GM12878 (cell line): Measurements from ENCODE around the gene C1orf21. TPM values are rescaled to one million over a fixed set of nuclear protein-coding genes. Genes with fewer than 3 reads are reported as not detected.

Experiments
- ATAC-seq: fragments of 200-7000 bp; cut with Tn5 transposase; 3 replicates; pipeline ENCODE4 v1.9.1; 2020; ENCODE audit warnings: mild to moderate bottlenecking, moderate library complexity
- BruUV-seq: library from RNA; stranded (reverse); fragments of 400-500 nt; replicated peaks from 2 replicates; lab custom pipeline; 2021; lab: Mats Ljungman, UMichigan
- CTCF ChIA-PET: fragments of 300-600 bp; sonication (Branson Sonifier 250); formaldehyde crosslinking; extraction: SDS; loops from one replicate; lab custom pipeline; 2021; ENCODE audit warnings: inconsistent platforms; lab: Yijun Ruan, JAX
- POLR2A ChIA-PET: fragments of 350-600 bp; formaldehyde crosslinking; extraction: SDS; loops from one replicate; lab custom pipeline; 2021; ENCODE audit warnings: inconsistent platforms; lab: Charles Lee
- RAD21 ChIA-PET: fragments of 300-600 bp; sonication (Branson Sonifier 250); formaldehyde crosslinking; loops from one replicate; lab custom pipeline; 2023; ENCODE audit warnings: antibody characterized with exemption; ENCODE audit not compliant: unreplicated experiment; lab: Charles Lee
- SMC1A ChIA-PET: fragments of 300-600 bp; sonication (Branson Sonifier 250); formaldehyde crosslinking; loops from one replicate; lab custom pipeline; 2023; ENCODE audit not compliant: unreplicated experiment, uncharacterized antibody; lab: Charles Lee
- DNase-seq: peaks from one replicate; pipeline ENCODE4 v3.0.0-alpha.2; 2011; ENCODE audit warnings: low read depth, low spot score
- FAIRE-seq: peaks from 3 replicates; lab custom pipeline; 2011; peaks lifted over from hg19 to GRCh38; lab: Jason Lieb, UNC
- H2AFZ ChIP-seq: 2 replicates; pipeline ENCODE4 v1.6.0; 2011; ENCODE audit warnings: low read depth, low read length, control low read depth; ENCODE audit not compliant: control insufficient read depth
- H3K27ac ChIP-seq: 2 replicates; pipeline ENCODE4 v1.5.1; 2011; ENCODE audit warnings: control low read depth; ENCODE audit not compliant: control insufficient read depth, insufficient read depth
- H3K27me3 ChIP-seq, 2 experiments: replicated peaks in 1 of 2; 2 replicates each; pipeline versions ENCODE4 v1.6.0 to v1.6.1; 2011; ENCODE audit warnings: low read length in 1 of 2; ENCODE audit not compliant: control insufficient read depth in 2 of 2, insufficient read depth in 2 of 2
- H3K36me3 ChIP-seq, 2 experiments: 2 replicates each; pipeline ENCODE4 v1.5.1; 2011; ENCODE audit warnings: low read length in 1 of 2; ENCODE audit not compliant: control insufficient read depth in 2 of 2, insufficient read depth in 2 of 2
- H3K4me1 ChIP-seq: 2 replicates; pipeline ENCODE4 v1.6.1; 2011; ENCODE audit warnings: mild to moderate bottlenecking, low read length, moderate library complexity, mixed read lengths; ENCODE audit not compliant: control insufficient read depth, insufficient read depth
- H3K4me2 ChIP-seq: 2 replicates; pipeline ENCODE4 v1.6.0; 2011; ENCODE audit warnings: control low read depth; ENCODE audit not compliant: control insufficient read depth, insufficient read depth
- H3K4me3 ChIP-seq: fragments of 200-600 bp; sonication (generic); 2 replicates; pipeline ENCODE4 v1.5.1; 2016
- H3K79me2 ChIP-seq: 2 replicates; pipeline ENCODE4 v1.6.0; 2011; ENCODE audit warnings: low read length; ENCODE audit not compliant: control insufficient read depth, insufficient read depth
- H3K9ac ChIP-seq: 2 replicates; pipeline ENCODE4 v1.8.0; 2011; ENCODE audit warnings: low read length, control low read depth, mixed read lengths; ENCODE audit not compliant: control insufficient read depth, insufficient read depth
- H3K9me3 ChIP-seq: replicated peaks from 3 replicates; pipeline ENCODE4 v1.5.1; 2011; ENCODE audit warnings: mild to moderate bottlenecking, low read length; ENCODE audit not compliant: control insufficient read depth, insufficient read depth
- H4K20me1 ChIP-seq: 2 replicates; pipeline ENCODE4 v1.6.0; 2011; ENCODE audit not compliant: control insufficient read depth, insufficient read depth
- ATF7 ChIP-seq: fragments of 450-650 bp; IDR thresholded peaks from 2 replicates; pipeline ENCODE4 v1.6.1; 2016; ENCODE audit warnings: low read depth, mild to moderate bottlenecking
- BACH1 ChIP-seq: fragments of 450-650 bp; IDR thresholded peaks from 2 replicates; pipeline ENCODE4 v1.6.1; 2017; ENCODE audit warnings: mild to moderate bottlenecking, borderline replicate concordance
- POLR2AphosphoS5 ChIP-seq: IDR thresholded peaks from 2 replicates; pipeline ENCODE4 v1.6.1; 2011; ENCODE audit warnings: mild to moderate bottlenecking, low read length, inconsistent platforms
- RELA ChIP-seq: fragments of 450-650 bp; IDR thresholded peaks from 2 replicates; pipeline ENCODE4 v1.8.0; 2014; ENCODE audit warnings: borderline replicate concordance; ENCODE audit not compliant: partially characterized antibody
- TARDBP ChIP-seq: IDR thresholded peaks from 2 replicates; pipeline ENCODE4 v1.6.1; 2016; ENCODE audit warnings: borderline replicate concordance
- WGBS: methylation state at CpG from one replicate; pipeline ENCODE4 v1.1.6; 2016; ENCODE audit warnings: low lambda C conversion rate; ENCODE audit not compliant: insufficient replicate concordance, insufficient coverage; ENCODE audit errors: missing lambda C conversion rate; 5-methylcytosine and 5-hydroxymethylcytosine counted together
- in situ Hi-C: fragments of 300-500 bp; cut with MboI; formaldehyde crosslinking; loops from 9 replicates; pipeline ENCODE4 v1.14.3; 2018; ENCODE audit warnings: mixed read lengths
- intact Hi-C: fragments of 100-400 bp; cut with micrococcal nuclease; formaldehyde crosslinking; loops from one replicate; pipeline ENCODE4 v1.14.2; 2022; ENCODE audit not compliant: unreplicated experiment
- polyA plus RNA-seq, 11 experiments: library from polyadenylated mRNA; depleted of rRNA in 4 of 11; unstranded in 6 of 11; stranded (reverse) in 5 of 11; fragments of >200 nt; fragmentation: Nextera tagmentation in 4 of 11; fragmentation: Illumina TruSeq in 1 of 11; extraction: Ambion mirVana in 4 of 11; extraction: Trizol in 1 of 11; gene quantifications; 1 replicate in 1 of 11; 2 replicates in 10 of 11; pipeline versions ENCODE4 v1.2.1 to v1.2.3, GENCODE V29; 2011 to 2016; ENCODE audit warnings: inconsistent platforms in 2 of 11, missing spikeins in 2 of 11, low read depth in 1 of 11
- total RNA-seq, 4 experiments: library from RNA; depleted of rRNA in 3 of 4; stranded (reverse); fragments of >200 nt in 3 of 4; fragmentation: Illumina TruSeq in 1 of 4; extraction: Trizol in 1 of 4; gene quantifications; 2 replicates each; pipeline versions ENCODE4 v1.2.1 to v1.2.3, GENCODE V29; 2013 to 2021
- TF ChIP-seq, protein P1 (sequence below), 3 experiments: IDR thresholded peaks in 2 of 3; conservative IDR thresholded peaks in 1 of 3; 2 replicates each; pipeline ENCODE4 v1.5.1; 2011; ENCODE audit warnings: low read depth in 3 of 3, low read length in 3 of 3, mild to moderate bottlenecking in 3 of 3, control low read depth in 2 of 3, moderate library complexity in 2 of 3, inconsistent platforms in 1 of 3, mixed read lengths in 1 of 3; ENCODE audit not compliant: control insufficient read depth in 2 of 3, insufficient read depth in 1 of 3; ENCODE audit errors: extremely low read depth in 1 of 3
- TF ChIP-seq, protein P2 (sequence below): fragments of 450-650 bp; IDR thresholded peaks from 2 replicates; pipeline ENCODE4 v1.6.1; 2018; ENCODE audit warnings: borderline replicate concordance, mild to moderate bottlenecking; ENCODE audit not compliant: partially characterized antibody
- TF ChIP-seq, protein P3 (sequence below): IDR thresholded peaks from 2 replicates; pipeline ENCODE4 v1.6.1; 2012; ENCODE audit warnings: low read depth, low read length, improper control_type of control experiment
- TF ChIP-seq, protein P4 (sequence below): fragments of 450-650 bp; IDR thresholded peaks from 2 replicates; pipeline ENCODE4 v1.6.1; 2016; ENCODE audit warnings: mild to moderate bottlenecking, moderate library complexity, borderline replicate concordance
- TF ChIP-seq, protein P5 (sequence below): fragments of 450-650 bp; IDR thresholded peaks from 2 replicates; pipeline ENCODE4 v1.6.1; 2016; ENCODE audit warnings: mild to moderate bottlenecking

The C1orf21 gene
- total and polyA plus RNA-seq, 10 of the 15 experiments (the other 5 are each of a cell fraction or from before 2014, with no cell fraction given) = 0.03 to 1.6 (median 0.17) TPM; not detected in 3

DNA sequence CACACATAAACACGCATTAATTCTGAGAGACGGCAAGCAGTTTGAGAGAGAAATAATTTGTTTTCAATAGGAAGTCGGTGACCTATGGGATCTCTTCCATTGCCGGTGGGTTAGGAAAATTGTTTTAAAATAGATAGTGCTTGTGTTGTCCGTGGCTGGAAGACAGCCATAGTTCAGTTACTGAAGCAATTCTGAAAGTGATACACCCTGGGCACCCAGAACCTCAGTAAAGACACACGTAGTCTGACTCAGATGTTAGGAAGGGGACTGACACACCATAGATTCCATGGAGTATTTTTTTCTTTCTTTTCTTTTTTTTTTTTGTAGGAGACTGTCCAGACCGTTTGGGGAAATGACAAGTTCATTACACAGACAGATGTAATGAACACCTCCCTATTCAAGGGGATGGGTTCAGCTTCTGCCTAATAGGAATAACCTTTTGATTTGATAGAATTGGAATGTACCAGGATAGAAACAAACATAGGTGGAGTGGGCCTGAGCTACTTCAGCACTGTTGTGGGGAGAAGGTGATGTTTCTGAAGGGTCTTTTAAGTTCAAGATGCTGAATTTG is 1.6 kb downstream of the C1orf21 start (continued):
- TF ChIP-seq, protein P1, sequence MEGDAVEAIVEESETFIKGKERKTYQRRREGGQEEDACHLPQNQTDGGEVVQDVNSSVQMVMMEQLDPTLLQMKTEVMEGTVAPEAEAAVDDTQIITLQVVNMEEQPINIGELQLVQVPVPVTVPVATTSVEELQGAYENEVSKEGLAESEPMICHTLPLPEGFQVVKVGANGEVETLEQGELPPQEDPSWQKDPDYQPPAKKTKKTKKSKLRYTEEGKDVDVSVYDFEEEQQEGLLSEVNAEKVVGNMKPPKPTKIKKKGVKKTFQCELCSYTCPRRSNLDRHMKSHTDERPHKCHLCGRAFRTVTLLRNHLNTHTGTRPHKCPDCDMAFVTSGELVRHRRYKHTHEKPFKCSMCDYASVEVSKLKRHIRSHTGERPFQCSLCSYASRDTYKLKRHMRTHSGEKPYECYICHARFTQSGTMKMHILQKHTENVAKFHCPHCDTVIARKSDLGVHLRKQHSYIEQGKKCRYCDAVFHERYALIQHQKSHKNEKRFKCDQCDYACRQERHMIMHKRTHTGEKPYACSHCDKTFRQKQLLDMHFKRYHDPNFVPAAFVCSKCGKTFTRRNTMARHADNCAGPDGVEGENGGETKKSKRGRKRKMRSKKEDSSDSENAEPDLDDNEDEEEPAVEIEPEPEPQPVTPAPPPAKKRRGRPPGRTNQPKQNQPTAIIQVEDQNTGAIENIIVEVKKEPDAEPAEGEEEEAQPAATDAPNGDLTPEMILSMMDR (IDR thresholded peaks at IDR 0.05 in 2 of 3, conservative IDR thresholded peaks at IDR 0.05 in 1 of 3; ENCODE audit: control insufficient read depth in 2 of 3, extremely low read depth in 1 of 3, insufficient read depth in 1 of 3, low read depth in 3 of 3, low read length in 3 of 3) = no peak
- no peak for TF ChIP-seq RELA
- TF ChIP-seq, protein P2, sequence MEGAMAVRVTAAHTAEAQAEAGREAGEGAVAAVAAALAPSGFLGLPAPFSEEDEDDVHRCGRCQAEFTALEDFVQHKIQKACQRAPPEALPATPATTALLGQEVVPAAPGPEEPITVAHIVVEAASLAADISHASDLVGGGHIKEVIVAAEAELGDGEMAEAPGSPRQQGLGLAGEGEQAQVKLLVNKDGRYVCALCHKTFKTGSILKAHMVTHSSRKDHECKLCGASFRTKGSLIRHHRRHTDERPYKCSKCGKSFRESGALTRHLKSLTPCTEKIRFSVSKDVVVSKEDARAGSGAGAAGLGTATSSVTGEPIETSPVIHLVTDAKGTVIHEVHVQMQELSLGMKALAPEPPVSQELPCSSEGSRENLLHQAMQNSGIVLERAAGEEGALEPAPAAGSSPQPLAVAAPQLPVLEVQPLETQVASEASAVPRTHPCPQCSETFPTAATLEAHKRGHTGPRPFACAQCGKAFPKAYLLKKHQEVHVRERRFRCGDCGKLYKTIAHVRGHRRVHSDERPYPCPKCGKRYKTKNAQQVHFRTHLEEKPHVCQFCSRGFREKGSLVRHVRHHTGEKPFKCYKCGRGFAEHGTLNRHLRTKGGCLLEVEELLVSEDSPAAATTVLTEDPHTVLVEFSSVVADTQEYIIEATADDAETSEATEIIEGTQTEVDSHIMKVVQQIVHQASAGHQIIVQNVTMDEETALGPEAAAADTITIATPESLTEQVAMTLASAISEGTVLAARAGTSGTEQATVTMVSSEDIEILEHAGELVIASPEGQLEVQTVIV = no peak
- TF ChIP-seq, protein P3, sequence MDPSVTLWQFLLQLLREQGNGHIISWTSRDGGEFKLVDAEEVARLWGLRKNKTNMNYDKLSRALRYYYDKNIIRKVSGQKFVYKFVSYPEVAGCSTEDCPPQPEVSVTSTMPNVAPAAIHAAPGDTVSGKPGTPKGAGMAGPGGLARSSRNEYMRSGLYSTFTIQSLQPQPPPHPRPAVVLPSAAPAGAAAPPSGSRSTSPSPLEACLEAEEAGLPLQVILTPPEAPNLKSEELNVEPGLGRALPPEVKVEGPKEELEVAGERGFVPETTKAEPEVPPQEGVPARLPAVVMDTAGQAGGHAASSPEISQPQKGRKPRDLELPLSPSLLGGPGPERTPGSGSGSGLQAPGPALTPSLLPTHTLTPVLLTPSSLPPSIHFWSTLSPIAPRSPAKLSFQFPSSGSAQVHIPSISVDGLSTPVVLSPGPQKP = no peak

DNA sequence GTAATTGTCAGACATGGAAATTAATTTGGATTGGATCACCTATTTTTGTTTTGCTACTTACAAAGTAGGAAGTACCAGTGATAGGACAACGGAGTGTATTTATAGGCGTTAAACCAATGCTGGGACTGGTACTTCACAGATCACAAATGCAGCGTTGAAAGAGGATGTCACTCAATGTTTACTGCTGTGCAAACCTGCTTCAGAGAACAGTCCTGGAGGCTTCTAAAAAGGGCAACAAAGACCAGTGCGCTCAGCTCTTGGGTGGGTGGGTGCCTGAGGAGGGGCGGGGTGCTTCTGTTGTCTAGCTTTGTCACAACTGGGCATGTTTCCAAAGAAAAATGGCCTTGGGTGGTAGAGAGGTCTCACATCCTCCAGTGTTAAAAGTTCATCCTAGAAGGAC is 2.1 kb downstream of the C1orf21 start:
- CTCF ChIA-PET = interaction anchor here (0.7 kb wide), 1 partner anchor 650 kb away, joined by 3 read pairs; no protein-coding TSS in a partner anchor
- H3K27me3 ChIP-seq = peaks cover 4 to 13% of the 10 kb centered on the region in 2 experiments
- no peaks in the 10 kb centered on the region; the same call in 1 of the 2 replicates for H3K4me1 ChIP-seq
- no peaks in the 10 kb centered on the region for H3K9me3 ChIP-seq
- in situ Hi-C loops (no loop called here), intact Hi-C loops (no loop called here)
- POLR2A ChIA-PET = interaction anchor here (0.6 kb wide), 1 partner anchor 31 kb away, joined by 5 read pairs; no protein-coding TSS in a partner anchor
- H2AFZ ChIP-seq = no peak overlapping the region
- SMC1A ChIA-PET = no interaction called here
- RAD21 ChIA-PET = no interaction called here
- no peak overlapping the region for H3K4me3 ChIP-seq
- FAIRE-seq = no peak
- H3K79me2 ChIP-seq = no peaks in the 10 kb centered on the region
- no peaks in the 10 kb centered on the region for H3K36me3 ChIP-seq
- BruUV-seq = no TSS peak
- no peak overlapping the region for H3K9ac ChIP-seq
- WGBS = 41% methylated on average over 5 of the region's 5 CpGs
- H4K20me1 ChIP-seq = no peaks in the 10 kb centered on the region
- no peak overlapping the region for H3K4me2 ChIP-seq
- ATAC-seq = no peak
- H3K27ac ChIP-seq = no peak overlapping the region
- no peak for DNase-seq
- TF ChIP-seq POLR2AphosphoS5 (no peak), TARDBP (no peak), ATF7 (no peak), BACH1 (no peak)
- TF ChIP-seq, protein P4, sequence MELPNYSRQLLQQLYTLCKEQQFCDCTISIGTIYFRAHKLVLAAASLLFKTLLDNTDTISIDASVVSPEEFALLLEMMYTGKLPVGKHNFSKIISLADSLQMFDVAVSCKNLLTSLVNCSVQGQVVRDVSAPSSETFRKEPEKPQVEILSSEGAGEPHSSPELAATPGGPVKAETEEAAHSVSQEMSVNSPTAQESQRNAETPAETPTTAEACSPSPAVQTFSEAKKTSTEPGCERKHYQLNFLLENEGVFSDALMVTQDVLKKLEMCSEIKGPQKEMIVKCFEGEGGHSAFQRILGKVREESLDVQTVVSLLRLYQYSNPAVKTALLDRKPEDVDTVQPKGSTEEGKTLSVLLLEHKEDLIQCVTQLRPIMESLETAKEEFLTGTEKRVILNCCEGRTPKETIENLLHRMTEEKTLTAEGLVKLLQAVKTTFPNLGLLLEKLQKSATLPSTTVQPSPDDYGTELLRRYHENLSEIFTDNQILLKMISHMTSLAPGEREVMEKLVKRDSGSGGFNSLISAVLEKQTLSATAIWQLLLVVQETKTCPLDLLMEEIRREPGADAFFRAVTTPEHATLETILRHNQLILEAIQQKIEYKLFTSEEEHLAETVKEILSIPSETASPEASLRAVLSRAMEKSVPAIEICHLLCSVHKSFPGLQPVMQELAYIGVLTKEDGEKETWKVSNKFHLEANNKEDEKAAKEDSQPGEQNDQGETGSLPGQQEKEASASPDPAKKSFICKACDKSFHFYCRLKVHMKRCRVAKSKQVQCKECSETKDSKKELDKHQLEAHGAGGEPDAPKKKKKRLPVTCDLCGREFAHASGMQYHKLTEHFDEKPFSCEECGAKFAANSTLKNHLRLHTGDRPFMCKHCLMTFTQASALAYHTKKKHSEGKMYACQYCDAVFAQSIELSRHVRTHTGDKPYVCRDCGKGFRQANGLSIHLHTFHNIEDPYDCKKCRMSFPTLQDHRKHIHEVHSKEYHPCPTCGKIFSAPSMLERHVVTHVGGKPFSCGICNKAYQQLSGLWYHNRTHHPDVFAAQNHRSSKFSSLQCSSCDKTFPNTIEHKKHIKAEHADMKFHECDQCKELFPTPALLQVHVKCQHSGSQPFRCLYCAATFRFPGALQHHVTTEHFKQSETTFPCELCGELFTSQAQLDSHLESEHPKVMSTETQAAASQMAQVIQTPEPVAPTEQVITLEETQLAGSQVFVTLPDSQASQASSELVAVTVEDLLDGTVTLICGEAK = no peak
- TF ChIP-seq, protein P5, sequence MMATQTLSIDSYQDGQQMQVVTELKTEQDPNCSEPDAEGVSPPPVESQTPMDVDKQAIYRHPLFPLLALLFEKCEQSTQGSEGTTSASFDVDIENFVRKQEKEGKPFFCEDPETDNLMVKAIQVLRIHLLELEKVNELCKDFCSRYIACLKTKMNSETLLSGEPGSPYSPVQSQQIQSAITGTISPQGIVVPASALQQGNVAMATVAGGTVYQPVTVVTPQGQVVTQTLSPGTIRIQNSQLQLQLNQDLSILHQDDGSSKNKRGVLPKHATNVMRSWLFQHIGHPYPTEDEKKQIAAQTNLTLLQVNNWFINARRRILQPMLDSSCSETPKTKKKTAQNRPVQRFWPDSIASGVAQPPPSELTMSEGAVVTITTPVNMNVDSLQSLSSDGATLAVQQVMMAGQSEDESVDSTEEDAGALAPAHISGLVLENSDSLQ = no peak
